Thyroid gland (tissue), 4 donors: ENCODE data around the gene PIEZO2. TPM values are rescaled to one million over a fixed set of nuclear protein-coding genes. Genes with fewer than 3 reads are reported as not detected.
A peak's percentile ranks its signal among the peaks of the same experiment; 100 is the strongest.

Experiments
- DNase-seq, 2 donors: peaks; one replicate each; pipeline ENCODE4 v3.0.0-alpha.2; 2019
- H3K27ac ChIP-seq, 3 donors: fragments of 200-600 bp; sonication (generic); 1 replicate in 2 of 3; 2 replicates in 1 of 3; pipeline ENCODE4 v1.5.1; 2016 to 2019; ENCODE audit warnings: mild to moderate bottlenecking in 1 of 3, moderate library complexity in 1 of 3
- H3K27me3 ChIP-seq: fragments of 200-600 bp; sonication (generic); one replicate; pipeline ENCODE4 v1.5.1; 2019
- H3K36me3 ChIP-seq, 2 donors: fragments of 200-600 bp; sonication (generic); one replicate each; pipeline ENCODE4 v1.5.1; 2016 to 2019
- H3K4me1 ChIP-seq, 2 donors: fragments of 200-600 bp; sonication (generic); one replicate each; pipeline ENCODE4 v1.5.1; 2017 to 2019
- H3K4me3 ChIP-seq, 3 donors: fragments of 200-600 bp; sonication (generic); replicated peaks in 1 of 3; 1 replicate in 2 of 3; 2 replicates in 1 of 3; pipeline ENCODE4 v1.5.1; 2016; ENCODE audit warnings: mild to moderate bottlenecking in 1 of 3
- H3K9me3 ChIP-seq: fragments of 200-600 bp; sonication (generic); one replicate; pipeline ENCODE4 v1.5.1; 2017
- POLR2A ChIP-seq, 2 donors: fragments of 450-650 bp; IDR thresholded peaks; one replicate each; pipeline ENCODE4 v1.6.1; 2017; ENCODE audit warnings: antibody characterized with exemption in 2 of 2, mild to moderate bottlenecking in 2 of 2, moderate library complexity in 1 of 2
- WGBS, 2 donors: methylation state at CpG; one replicate each; pipeline ENCODE4 v1.1.5; 2017; 5-methylcytosine and 5-hydroxymethylcytosine counted together
- intact Hi-C: fragments of 100-400 bp; cut with DNase I; formaldehyde crosslinking; loops from one replicate; pipeline ENCODE4 v1.15.1; 2023
- total RNA-seq, 4 donors: library from RNA; depleted of rRNA; stranded (reverse); fragments of >200 nt; gene quantifications; one replicate each; pipeline ENCODE4 v1.2.3, GENCODE V29; 2016
- TF ChIP-seq, protein P1 (sequence below), 6 experiments: fragments of 200-600 bp in 3 of 6; fragments of 450-650 bp in 3 of 6; sonication (generic) in 3 of 6; IDR thresholded peaks; one replicate each; pipeline ENCODE4 v1.5.1; 2016 to 2019; ENCODE audit warnings: antibody characterized with exemption in 6 of 6, mild to moderate bottlenecking in 2 of 6, inconsistent platforms in 1 of 6, moderate library complexity in 1 of 6

The PIEZO2 gene
- total RNA-seq, 4 donors from 2014 or later, result 5.0 to 13.8 (median 6.1) TPM

DNA sequence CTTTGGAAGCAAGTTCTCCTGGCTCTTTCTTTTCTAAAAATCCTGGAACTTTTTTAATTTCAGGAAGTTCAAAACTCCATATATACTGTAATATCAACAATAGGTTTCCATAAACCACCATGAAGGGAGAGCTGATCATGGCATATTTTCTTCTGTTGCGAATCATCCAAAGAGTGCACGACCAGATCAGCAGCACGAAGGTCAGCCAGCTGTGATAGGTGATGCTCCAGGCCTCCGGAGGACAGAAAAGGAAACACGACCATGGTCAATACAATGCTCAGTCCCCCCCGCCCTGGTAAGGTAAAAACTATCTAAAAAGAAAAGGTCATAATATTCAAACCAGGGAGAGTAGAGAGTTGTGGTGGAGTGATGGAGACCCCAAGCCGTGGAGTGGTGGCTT, 354.6 kb downstream of the PIEZO2 start:
- Histone ChIP-seq H3K27ac (no peak overlapping the region), H3K36me3 (no peaks in the 10 kb centered on the region), H3K4me3 (no peak overlapping the region), H3K9me3 (no peaks in the 10 kb centered on the region), H3K27me3 (no peaks in the 10 kb centered on the region), H3K4me1 (no peaks in the 10 kb centered on the region)
- intact Hi-C loops, result no loop called here
- TF ChIP-seq POLR2A (IDR thresholded peaks at IDR 0.05), result no peak
- TF ChIP-seq, protein P1, sequence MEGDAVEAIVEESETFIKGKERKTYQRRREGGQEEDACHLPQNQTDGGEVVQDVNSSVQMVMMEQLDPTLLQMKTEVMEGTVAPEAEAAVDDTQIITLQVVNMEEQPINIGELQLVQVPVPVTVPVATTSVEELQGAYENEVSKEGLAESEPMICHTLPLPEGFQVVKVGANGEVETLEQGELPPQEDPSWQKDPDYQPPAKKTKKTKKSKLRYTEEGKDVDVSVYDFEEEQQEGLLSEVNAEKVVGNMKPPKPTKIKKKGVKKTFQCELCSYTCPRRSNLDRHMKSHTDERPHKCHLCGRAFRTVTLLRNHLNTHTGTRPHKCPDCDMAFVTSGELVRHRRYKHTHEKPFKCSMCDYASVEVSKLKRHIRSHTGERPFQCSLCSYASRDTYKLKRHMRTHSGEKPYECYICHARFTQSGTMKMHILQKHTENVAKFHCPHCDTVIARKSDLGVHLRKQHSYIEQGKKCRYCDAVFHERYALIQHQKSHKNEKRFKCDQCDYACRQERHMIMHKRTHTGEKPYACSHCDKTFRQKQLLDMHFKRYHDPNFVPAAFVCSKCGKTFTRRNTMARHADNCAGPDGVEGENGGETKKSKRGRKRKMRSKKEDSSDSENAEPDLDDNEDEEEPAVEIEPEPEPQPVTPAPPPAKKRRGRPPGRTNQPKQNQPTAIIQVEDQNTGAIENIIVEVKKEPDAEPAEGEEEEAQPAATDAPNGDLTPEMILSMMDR (IDR thresholded peaks at IDR 0.05), result no peak
- WGBS, 2 donors, result 84 to 88% methylated on average over 7 of the region's 7 CpGs
- DNase-seq, result peak in 1 of 2 donors; percentile 6

DNA sequence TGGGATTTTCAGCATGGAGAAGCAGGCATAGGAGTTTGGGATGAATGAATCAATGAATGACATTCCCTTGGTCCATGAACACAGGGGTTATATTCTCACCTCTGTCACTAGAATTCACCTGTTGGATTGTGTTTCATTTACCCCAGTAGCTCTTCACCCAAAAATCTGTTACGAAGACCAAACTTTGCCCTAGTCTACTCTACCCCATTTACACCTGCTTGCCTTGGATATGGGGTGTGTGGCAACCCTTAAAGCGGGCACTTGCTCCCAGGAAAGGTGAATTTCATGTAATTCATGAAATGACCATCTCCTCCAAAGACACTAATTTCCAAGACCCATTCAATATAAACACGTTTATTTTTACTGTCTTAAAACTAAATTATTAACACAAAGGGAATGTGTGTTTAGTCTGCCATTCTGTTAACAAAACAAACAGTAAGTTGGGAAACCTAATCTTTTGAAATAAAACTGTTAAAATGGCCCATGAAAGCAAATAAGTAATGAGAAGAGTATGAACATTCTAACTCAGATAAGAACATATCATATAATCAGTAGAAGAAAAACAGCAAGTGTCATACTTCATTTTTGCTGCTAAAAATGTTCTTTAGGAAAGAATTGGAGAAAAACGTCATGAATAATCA, 355.5 kb downstream of the PIEZO2 start:
- intact Hi-C loops, result no loop called here
- H3K4me1 ChIP-seq, result no peaks in the 10 kb centered on the region
- WGBS, 2 donors, result 72% methylated on average over 4 of the region's 4 CpGs
- DNase-seq, result no peak
- no peaks in the 10 kb centered on the region for H3K27me3 ChIP-seq
- H3K9me3 ChIP-seq, result no peaks in the 10 kb centered on the region
- H3K36me3 ChIP-seq, result no peaks in the 10 kb centered on the region
- H3K4me3 ChIP-seq, result no peak overlapping the region
- TF ChIP-seq POLR2A (IDR thresholded peaks at IDR 0.05), result no peak
- TF ChIP-seq, protein P1 (IDR thresholded peaks at IDR 0.05), result no peak
- H3K27ac ChIP-seq, result no peak overlapping the region

DNA sequence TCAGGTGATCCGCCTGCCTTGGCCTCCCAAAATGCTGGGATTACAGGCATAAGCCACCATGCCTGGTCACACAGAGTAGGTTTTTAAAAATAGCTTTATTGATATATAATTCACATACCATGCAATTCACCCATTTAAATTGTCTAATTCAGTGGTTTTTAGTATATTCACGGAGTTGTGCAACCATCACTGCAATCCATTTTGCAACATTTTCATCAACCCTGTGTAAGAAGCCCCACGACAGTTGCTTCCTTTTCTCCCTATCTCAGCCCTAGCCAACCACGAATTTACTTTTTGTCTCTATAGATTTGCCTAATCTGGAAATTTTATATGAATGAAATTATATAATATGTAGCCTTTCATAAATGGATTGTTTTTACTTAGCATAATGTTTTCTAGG, 357.2 kb downstream of the PIEZO2 start:
- Histone ChIP-seq H3K9me3 (no peaks in the 10 kb centered on the region), H3K4me3 (no peak overlapping the region), H3K36me3 (no peaks in the 10 kb centered on the region), H3K4me1 (no peaks in the 10 kb centered on the region), H3K27me3 (no peaks in the 10 kb centered on the region), H3K27ac (no peak overlapping the region)
- intact Hi-C loops, result no loop called here
- TF ChIP-seq, protein P1 (IDR thresholded peaks at IDR 0.05), result no peak
- TF ChIP-seq POLR2A (IDR thresholded peaks at IDR 0.05), result no peak
- WGBS, 2 donors, result 86 to 94% methylated on average over 4 of the region's 4 CpGs
- DNase-seq, result no peak

DNA sequence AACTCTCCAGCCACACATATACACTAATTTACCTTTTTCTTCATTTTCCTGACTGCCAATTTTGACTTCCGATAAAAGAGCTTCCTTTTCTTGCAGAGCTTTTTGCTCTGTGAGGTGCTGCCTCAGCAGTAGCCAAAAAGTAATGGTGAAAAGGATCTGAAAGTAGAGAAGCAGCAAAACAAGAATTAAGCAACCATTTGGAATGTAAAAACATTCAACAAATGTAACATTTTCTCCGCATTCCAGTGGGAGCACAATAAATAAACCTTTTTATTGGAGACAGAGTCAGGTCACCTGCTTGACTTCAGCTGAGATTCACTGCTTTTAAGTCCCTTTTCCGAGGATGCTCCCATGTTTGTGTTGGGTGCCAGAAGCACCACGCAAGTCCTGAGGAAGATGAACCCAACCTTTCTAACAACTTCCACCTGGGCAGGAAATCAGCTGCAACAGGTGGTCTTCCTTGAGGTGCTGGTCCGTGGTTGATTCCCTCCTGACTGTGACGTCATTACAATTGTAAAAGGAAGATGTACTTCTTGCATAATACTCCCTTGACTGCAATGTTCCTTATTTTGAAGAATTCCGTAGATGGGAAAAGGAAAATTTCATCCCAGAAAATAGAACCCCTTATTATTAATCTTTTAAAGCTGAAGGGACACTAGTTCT, 358.1 kb downstream of the PIEZO2 start:
- Histone ChIP-seq H3K4me3 (no peak overlapping the region), H3K9me3 (no peaks in the 10 kb centered on the region), H3K36me3 (no peaks in the 10 kb centered on the region), H3K4me1 (no peaks in the 10 kb centered on the region), H3K27me3 (no peaks in the 10 kb centered on the region), H3K27ac (no peak overlapping the region)
- intact Hi-C loops, result no loop called here
- TF ChIP-seq, protein P1 (IDR thresholded peaks at IDR 0.05), result no peak
- TF ChIP-seq POLR2A (IDR thresholded peaks at IDR 0.05), result no peak
- DNase-seq, result no peak
- 65 to 72% methylated on average over 7 of the region's 7 CpGs for WGBS, 2 donors

DNA sequence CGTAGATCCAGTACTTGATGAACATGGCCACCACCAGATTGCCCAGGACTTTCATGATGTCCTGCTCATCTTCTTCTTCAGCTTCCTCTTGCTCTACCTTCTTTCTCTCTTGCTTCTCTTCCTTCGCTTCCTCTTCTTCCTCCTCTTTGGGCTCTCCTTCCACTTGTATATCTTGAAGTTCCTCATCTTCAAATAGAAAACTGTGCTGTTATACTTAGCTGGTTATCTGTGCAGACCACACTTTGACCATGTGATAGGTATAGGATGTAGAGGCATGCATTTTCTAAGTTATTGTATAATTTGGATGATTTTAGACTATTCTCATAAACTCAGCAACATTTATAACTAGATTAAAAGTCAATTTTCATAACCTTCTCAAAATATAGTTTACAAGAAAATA, 360.2 kb downstream of the PIEZO2 start:
- 93 to 96% methylated on average over 2 of the region's 2 CpGs for WGBS, 2 donors
- H3K4me3 ChIP-seq, result no peak overlapping the region
- H3K27me3 ChIP-seq, result no peaks in the 10 kb centered on the region
- H3K36me3 ChIP-seq, result no peaks in the 10 kb centered on the region
- no peaks in the 10 kb centered on the region for H3K4me1 ChIP-seq
- no peak for TF ChIP-seq POLR2A (IDR thresholded peaks at IDR 0.05)
- TF ChIP-seq, protein P1 (IDR thresholded peaks at IDR 0.05), result no peak
- H3K27ac ChIP-seq, result no peak overlapping the region
- H3K9me3 ChIP-seq, result no peaks in the 10 kb centered on the region
- intact Hi-C loops, result no loop called here
- DNase-seq, result no peak
